Peyer's patch (tissue), 4 donors: ENCODE data around the gene MTSS2. TPM values are rescaled to one million over a fixed set of nuclear protein-coding genes. Genes with fewer than 3 reads are reported as not detected.
A peak's percentile ranks its signal among the peaks of the same experiment; 100 is the strongest.

Source experiments
- DNase-seq, 3 donors: peaks; one replicate each; pipeline ENCODE4 v3.0.0-alpha.2; 2017 to 2019
- H3K27ac ChIP-seq, 4 donors: fragments of 200-600 bp; sonication (generic); one replicate each; pipeline ENCODE4 v1.5.1; 2016 to 2019
- H3K27me3 ChIP-seq, 2 donors: fragments of 200-600 bp; sonication (generic); one replicate each; pipeline ENCODE4 v1.5.1; 2019
- H3K36me3 ChIP-seq, 3 donors: fragments of 200-600 bp; sonication (generic); one replicate each; pipeline ENCODE4 v1.5.1; 2016 to 2019
- H3K4me1 ChIP-seq, 4 donors: fragments of 200-600 bp; sonication (generic); one replicate each; pipeline ENCODE4 v1.5.1; 2016 to 2019
- H3K4me3 ChIP-seq, 4 donors: fragments of 200-600 bp; sonication (generic); 1 replicate in 3 of 4; 2 replicates in 1 of 4; pipeline ENCODE4 v1.5.1; 2016 to 2019; ENCODE audit warnings: mild to moderate bottlenecking in 1 of 4
- H3K9me3 ChIP-seq, 4 donors: fragments of 200-600 bp; sonication (generic); one replicate each; pipeline ENCODE4 v1.5.1; 2016 to 2019; ENCODE audit warnings: mild to moderate bottlenecking in 1 of 4
- POLR2A ChIP-seq, 2 donors: fragments of 450-650 bp; IDR thresholded peaks; one replicate each; pipeline ENCODE4 v1.5.1; 2017; ENCODE audit warnings: antibody characterized with exemption in 2 of 2, mild to moderate bottlenecking in 2 of 2, moderate library complexity in 2 of 2
- total RNA-seq, 4 donors: library from RNA; depleted of rRNA; stranded (reverse); fragments of >200 nt; gene quantifications; one replicate each; pipeline ENCODE4 v1.1.0, GENCODE V29; 2016
- TF ChIP-seq, protein P1 (sequence below), 6 experiments: fragments of 450-650 bp in 4 of 6; fragments of 200-600 bp in 2 of 6; sonication (generic) in 1 of 6; IDR thresholded peaks; one replicate each; pipeline ENCODE4 v1.5.1; 2017 to 2019; ENCODE audit warnings: antibody characterized with exemption in 6 of 6, mild to moderate bottlenecking in 3 of 6, moderate library complexity in 1 of 6

The MTSS2 gene
- total RNA-seq, 4 donors from 2014 or later: 12.1 to 115 (median 30.4) TPM

- peaks cover 0 to 21% (median 0%) of the 10 kb centered on the region in 4 donors for H3K4me1 ChIP-seq
- H3K27ac ChIP-seq: no peak overlapping the region
- no peak for TF ChIP-seq POLR2A (IDR thresholded peaks at IDR 0.05)
- TF ChIP-seq, protein P1, sequence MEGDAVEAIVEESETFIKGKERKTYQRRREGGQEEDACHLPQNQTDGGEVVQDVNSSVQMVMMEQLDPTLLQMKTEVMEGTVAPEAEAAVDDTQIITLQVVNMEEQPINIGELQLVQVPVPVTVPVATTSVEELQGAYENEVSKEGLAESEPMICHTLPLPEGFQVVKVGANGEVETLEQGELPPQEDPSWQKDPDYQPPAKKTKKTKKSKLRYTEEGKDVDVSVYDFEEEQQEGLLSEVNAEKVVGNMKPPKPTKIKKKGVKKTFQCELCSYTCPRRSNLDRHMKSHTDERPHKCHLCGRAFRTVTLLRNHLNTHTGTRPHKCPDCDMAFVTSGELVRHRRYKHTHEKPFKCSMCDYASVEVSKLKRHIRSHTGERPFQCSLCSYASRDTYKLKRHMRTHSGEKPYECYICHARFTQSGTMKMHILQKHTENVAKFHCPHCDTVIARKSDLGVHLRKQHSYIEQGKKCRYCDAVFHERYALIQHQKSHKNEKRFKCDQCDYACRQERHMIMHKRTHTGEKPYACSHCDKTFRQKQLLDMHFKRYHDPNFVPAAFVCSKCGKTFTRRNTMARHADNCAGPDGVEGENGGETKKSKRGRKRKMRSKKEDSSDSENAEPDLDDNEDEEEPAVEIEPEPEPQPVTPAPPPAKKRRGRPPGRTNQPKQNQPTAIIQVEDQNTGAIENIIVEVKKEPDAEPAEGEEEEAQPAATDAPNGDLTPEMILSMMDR (IDR thresholded peaks at IDR 0.05): no peak
- no peaks in the 10 kb centered on the region for H3K9me3 ChIP-seq
- H3K4me3 ChIP-seq: no peak overlapping the region
- H3K36me3 ChIP-seq: peaks cover 0 to 28% (median 0%) of the 10 kb centered on the region in 3 donors
- peak in 1 of 3 donors; percentile 37 for DNase-seq
- no peaks in the 10 kb centered on the region for H3K27me3 ChIP-seq
These were observed 25.0 kb downstream of the MTSS2 start for GRCh38 chr16:70660672-70661350.

DNA sequence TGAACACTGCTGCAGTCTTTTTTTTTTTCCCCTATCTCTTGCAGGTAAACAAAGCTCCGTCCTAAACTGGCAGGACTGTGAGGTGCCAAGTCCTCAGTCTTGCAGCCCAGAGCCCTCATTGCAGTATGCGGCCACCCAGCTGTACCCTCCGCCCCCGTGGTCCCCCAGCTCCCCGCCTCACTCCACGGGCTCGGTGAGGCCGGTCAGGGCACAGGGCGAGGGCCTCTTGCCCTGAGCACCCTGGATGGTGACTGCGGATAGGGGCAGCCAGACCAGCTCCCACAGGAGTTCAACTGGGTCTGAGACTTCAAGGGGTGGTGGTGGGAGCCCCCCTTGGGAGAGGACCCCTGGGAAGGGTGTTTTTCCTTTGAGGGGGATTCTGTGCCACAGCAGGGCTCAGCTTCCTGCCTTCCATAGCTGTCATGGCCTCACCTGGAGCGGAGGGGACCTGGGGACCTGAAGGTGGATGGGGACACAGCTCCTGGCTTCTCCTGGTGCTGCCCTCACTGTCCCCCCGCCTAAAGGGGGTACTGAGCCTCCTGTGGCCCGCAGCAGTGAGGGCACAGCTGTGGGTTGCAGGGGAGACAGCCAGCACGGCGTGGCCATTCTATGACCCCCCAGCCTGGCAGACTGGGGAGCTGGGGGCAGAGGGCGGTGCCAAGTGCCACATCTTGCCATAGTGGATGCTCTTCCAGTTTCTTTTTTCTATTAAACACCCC is 25.7 kb downstream of the MTSS2 start:
- Histone ChIP-seq H3K4me3 (no peak overlapping the region), H3K27me3 (no peaks in the 10 kb centered on the region), H3K9me3 (no peaks in the 10 kb centered on the region), H3K36me3 (peaks cover 0 to 21% (median 0%) of the 10 kb centered on the region in 3 donors), H3K4me1 (peaks cover 0 to 21% (median 0%) of the 10 kb centered on the region in 4 donors), H3K27ac (no peak overlapping the region)
- peak in 1 of 3 donors; percentile 24 for DNase-seq
- no peak for TF ChIP-seq POLR2A (IDR thresholded peaks at IDR 0.05)
- TF ChIP-seq, protein P1 (IDR thresholded peaks at IDR 0.05): no peak

DNA sequence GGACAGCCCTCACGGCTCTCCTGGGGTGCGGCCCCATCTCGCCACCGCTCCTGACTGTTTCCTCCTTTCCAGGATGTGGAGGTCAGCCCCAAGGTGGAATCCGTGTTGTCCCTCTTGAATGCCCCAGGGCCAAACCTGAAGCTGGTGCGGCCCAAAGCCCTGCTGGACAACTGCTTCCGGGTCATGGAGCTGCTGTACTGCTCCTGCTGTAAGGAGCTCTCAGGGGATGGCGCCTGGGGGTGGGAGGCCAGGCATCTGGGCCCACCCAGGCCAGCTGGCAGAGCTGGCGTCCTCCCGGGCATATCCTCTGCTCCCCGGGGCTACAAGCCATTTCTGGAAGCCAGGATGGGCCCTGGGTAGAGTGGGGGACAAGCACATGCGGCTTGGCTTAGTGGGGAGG is 26.3 kb downstream of the MTSS2 start:
- Histone ChIP-seq H3K27me3 (no peaks in the 10 kb centered on the region), H3K4me3 (no peak overlapping the region), H3K36me3 (peaks cover 0 to 16% (median 0%) of the 10 kb centered on the region in 3 donors), H3K4me1 (peaks cover 0 to 23% (median 0%) of the 10 kb centered on the region in 4 donors), H3K9me3 (no peaks in the 10 kb centered on the region), H3K27ac (no peak overlapping the region)
- TF ChIP-seq, protein P1 (IDR thresholded peaks at IDR 0.05): no peak
- TF ChIP-seq POLR2A (IDR thresholded peaks at IDR 0.05): no peak
- DNase-seq: peak in 1 of 3 donors; percentile 32

DNA sequence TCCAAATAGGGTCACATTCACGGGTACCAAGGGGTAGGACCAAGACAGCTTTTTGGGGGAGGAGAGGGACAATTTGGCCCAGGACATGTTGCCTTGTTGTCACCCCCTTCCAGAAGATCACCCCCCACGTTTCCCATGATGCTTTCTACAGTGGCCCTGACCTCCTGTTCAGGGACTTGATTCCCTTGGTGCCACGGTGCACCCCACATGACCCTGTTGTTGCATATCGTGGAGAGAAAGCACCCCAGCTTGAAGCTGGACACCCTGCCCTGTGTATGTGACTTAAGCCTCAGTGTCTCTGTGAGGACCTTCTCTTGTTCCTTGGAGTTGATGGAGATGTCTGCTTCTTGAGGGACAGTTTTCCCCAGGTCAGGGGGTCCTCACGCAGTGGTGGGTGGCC is 26.9 kb downstream of the MTSS2 start:
- Histone ChIP-seq H3K9me3 (no peaks in the 10 kb centered on the region), H3K4me3 (no peak overlapping the region), H3K36me3 (peaks cover 0 to 10% (median 0%) of the 10 kb centered on the region in 3 donors), H3K4me1 (peaks cover 0 to 29% (median 1%) of the 10 kb centered on the region in 4 donors), H3K27ac (no peak overlapping the region), H3K27me3 (no peaks in the 10 kb centered on the region)
- TF ChIP-seq, protein P1 (IDR thresholded peaks at IDR 0.05): no peak
- no peak for TF ChIP-seq POLR2A (IDR thresholded peaks at IDR 0.05)
- DNase-seq: peak in 1 of 3 donors; percentile 27

- Histone ChIP-seq H3K36me3 (peaks cover 0 to under 1% (median 0%) of the 10 kb centered on the region in 3 donors), H3K4me3 (no peak overlapping the region), H3K9me3 (no peaks in the 10 kb centered on the region), H3K27me3 (no peaks in the 10 kb centered on the region), H3K4me1 (peaks cover 0 to 23% (median 2%) of the 10 kb centered on the region in 4 donors), H3K27ac (no peak overlapping the region)
- TF ChIP-seq, protein P1 (IDR thresholded peaks at IDR 0.05): no peak
- no peak for TF ChIP-seq POLR2A (IDR thresholded peaks at IDR 0.05)
- peak in 1 of 3 donors; percentile 27 for DNase-seq
These were observed 27.9 kb downstream of the MTSS2 start for GRCh38 chr16:70657956-70658355.
